IgD-negative memory B cell (primary cell): ENCODE data around the gene ABI3. TPM values are rescaled to one million over a fixed set of nuclear protein-coding genes. Genes with fewer than 3 reads are reported as not detected.

Experiments
- H3K27ac Mint-ChIP-seq, 3 donors: one replicate each; pipeline ENCODE4 v1.8.0; 2020 to 2022; ENCODE audit warnings: mild to moderate bottlenecking in 3 of 3, mixed read lengths in 3 of 3, moderate library complexity in 1 of 3
- H3K27me3 Mint-ChIP-seq: one replicate; pipeline ENCODE4 v1.8.0; 2021; ENCODE audit warnings: mixed read lengths
- H3K36me3 Mint-ChIP-seq: one replicate; pipeline ENCODE4 v1.8.0; 2020; ENCODE audit warnings: mild to moderate bottlenecking, mixed read lengths
- H3K4me1 Mint-ChIP-seq, 3 donors: one replicate each; pipeline ENCODE4 v1.8.0; 2020 to 2022; ENCODE audit warnings: mixed read lengths in 3 of 3, mild to moderate bottlenecking in 1 of 3
- H3K4me3 Mint-ChIP-seq, 4 donors: one replicate each; pipeline ENCODE4 v1.8.0; 2020 to 2022; ENCODE audit warnings: mild to moderate bottlenecking in 4 of 4, mixed read lengths in 4 of 4, moderate library complexity in 3 of 4
- H3K9me3 Mint-ChIP-seq, 3 donors: one replicate each; pipeline ENCODE4 v1.8.0; 2020 to 2021; ENCODE audit warnings: mixed read lengths in 3 of 3, mild to moderate bottlenecking in 1 of 3
- polyA plus RNA-seq: library from polyadenylated mRNA; unstranded; fragments of 300-500 nt; fragmentation: Illumina TruSeq; gene quantifications from one replicate; pipeline ENCODE4 v1.2.3, GENCODE V29; 2021

Gene ABI3
- polyA plus RNA-seq, 1 donor from 2014 or later = 34.2 TPM

- peak overlapping the region in 2 of 3 donors; percentile 73 to 78 for H3K27ac Mint-ChIP-seq
- peaks cover 5% of the 10 kb centered on the region for H3K36me3 Mint-ChIP-seq
- no peaks in the 10 kb centered on the region for H3K9me3 Mint-ChIP-seq
- peaks cover 16 to 22% (median 20%) of the 10 kb centered on the region in 3 donors for H3K4me1 Mint-ChIP-seq
- peaks cover 22% of the 10 kb centered on the region for H3K27me3 Mint-ChIP-seq
- H3K4me3 Mint-ChIP-seq = peak overlapping the region in 1 of 4 donors; percentile 77
These were observed 16.4 kb downstream of the ABI3 start for GRCh38 chr17:49226771-49227435.

GRCh38 chr17:49227436-49228261 is 17.1 kb downstream of the ABI3 start:
- H3K4me3 Mint-ChIP-seq = peak overlapping the region in 1 of 4 donors; percentile 77
- peaks cover 22% of the 10 kb centered on the region for H3K27me3 Mint-ChIP-seq
- no peaks in the 10 kb centered on the region for H3K9me3 Mint-ChIP-seq
- H3K27ac Mint-ChIP-seq = peak overlapping the region; percentile 15 to 78 (median 73)
- peaks cover 3% of the 10 kb centered on the region for H3K36me3 Mint-ChIP-seq
- H3K4me1 Mint-ChIP-seq = peaks cover 16 to 22% (median 20%) of the 10 kb centered on the region in 3 donors

GRCh38 chr17:49229076-49229804 is 18.7 kb downstream of the ABI3 start:
- H3K27ac Mint-ChIP-seq = peak overlapping the region in 1 of 3 donors; percentile 6
- H3K9me3 Mint-ChIP-seq = no peaks in the 10 kb centered on the region
- H3K36me3 Mint-ChIP-seq = no peaks in the 10 kb centered on the region
- peaks cover 19% of the 10 kb centered on the region for H3K27me3 Mint-ChIP-seq
- H3K4me1 Mint-ChIP-seq = peaks cover 7 to 18% (median 14%) of the 10 kb centered on the region in 3 donors
- H3K4me3 Mint-ChIP-seq = peak overlapping the region; percentile 59 to 92 (median 75)

GRCh38 chr17:49229805-49230600 is 19.5 kb downstream of the ABI3 start:
- Mint-ChIP-seq H3K9me3 (no peaks in the 10 kb centered on the region), H3K27ac (peak overlapping the region in 1 of 3 donors; percentile 6), H3K4me3 (peak overlapping the region; percentile 81 to 93 (median 88)), H3K36me3 (no peaks in the 10 kb centered on the region), H3K27me3 (peaks cover 16% of the 10 kb centered on the region), H3K4me1 (peaks cover 6 to 14% (median 11%) of the 10 kb centered on the region in 3 donors)

GRCh38 chr17:49230636-49231562 is 20.4 kb downstream of the ABI3 start, which contains the start of gene PHOSPHO1:
PHOSPHO1 (minus strand) TSS chr17:49230787; CDS start chr17:49226691, 4,096 bp downstream.
- H3K27me3 Mint-ChIP-seq = peaks cover 16% of the 10 kb centered on the region
- peak within 1 kb of the TSS in 1 of 3 donors; percentile 22 for H3K27ac Mint-ChIP-seq
- H3K9me3 Mint-ChIP-seq = no peaks in the 10 kb centered on the region
- H3K4me3 Mint-ChIP-seq = peak within 1 kb of the TSS; percentile 81 to 93 (median 88)
- no peaks in the 10 kb centered on the region for H3K36me3 Mint-ChIP-seq
- H3K4me1 Mint-ChIP-seq = peaks cover 4 to 14% (median 11%) of the 10 kb centered on the region in 3 donors

GRCh38 chr17:49231563-49231894 is 21.0 kb downstream of the ABI3 start:
- Mint-ChIP-seq H3K4me3 (peak overlapping the region; percentile 81 to 93 (median 88)), H3K4me1 (peaks cover 4 to 14% (median 11%) of the 10 kb centered on the region in 3 donors), H3K9me3 (no peaks in the 10 kb centered on the region), H3K27ac (peak overlapping the region in 1 of 3 donors; percentile 22), H3K27me3 (peaks cover 16% of the 10 kb centered on the region), H3K36me3 (no peaks in the 10 kb centered on the region)

GRCh38 chr17:49234509-49235080 is 24.1 kb downstream of the ABI3 start:
- Mint-ChIP-seq H3K9me3 (no peaks in the 10 kb centered on the region), H3K36me3 (no peaks in the 10 kb centered on the region), H3K27ac (peak overlapping the region in 1 of 3 donors; percentile 8), H3K27me3 (peaks cover 9% of the 10 kb centered on the region), H3K4me1 (peaks cover 0 to 9% (median 4%) of the 10 kb centered on the region in 3 donors), H3K4me3 (no peak overlapping the region)

GRCh38 chr17:49235896-49236295 is 25.4 kb downstream of the ABI3 start:
- no peaks in the 10 kb centered on the region for H3K36me3 Mint-ChIP-seq
- H3K4me3 Mint-ChIP-seq = no peak overlapping the region
- peaks cover 7% of the 10 kb centered on the region for H3K27me3 Mint-ChIP-seq
- H3K4me1 Mint-ChIP-seq = peaks cover 0 to 9% (median 3%) of the 10 kb centered on the region in 3 donors
- H3K27ac Mint-ChIP-seq = no peak overlapping the region
- H3K9me3 Mint-ChIP-seq = no peaks in the 10 kb centered on the region

- Mint-ChIP-seq H3K9me3 (no peaks in the 10 kb centered on the region), H3K4me3 (no peak overlapping the region), H3K36me3 (no peaks in the 10 kb centered on the region), H3K27ac (no peak overlapping the region), H3K4me1 (no peaks in the 10 kb centered on the region), H3K27me3 (peaks cover 6% of the 10 kb centered on the region)
These were observed 29.5 kb downstream of the ABI3 start for GRCh38 chr17:49239963-49240362.

- Mint-ChIP-seq H3K9me3 (no peaks in the 10 kb centered on the region), H3K27me3 (peaks cover 10% of the 10 kb centered on the region), H3K4me3 (no peak overlapping the region), H3K4me1 (no peaks in the 10 kb centered on the region), H3K36me3 (no peaks in the 10 kb centered on the region), H3K27ac (no peak overlapping the region)
These were observed 30.1 kb downstream of the ABI3 start for GRCh38 chr17:49240619-49241018.

GRCh38 chr17:49241040-49241439 is 30.5 kb downstream of the ABI3 start:
- H3K4me1 Mint-ChIP-seq = no peaks in the 10 kb centered on the region
- no peak overlapping the region for H3K4me3 Mint-ChIP-seq
- H3K36me3 Mint-ChIP-seq = no peaks in the 10 kb centered on the region
- H3K9me3 Mint-ChIP-seq = no peaks in the 10 kb centered on the region
- H3K27ac Mint-ChIP-seq = no peak overlapping the region
- peaks cover 10% of the 10 kb centered on the region for H3K27me3 Mint-ChIP-seq

- H3K36me3 Mint-ChIP-seq = no peaks in the 10 kb centered on the region
- H3K27ac Mint-ChIP-seq = no peak overlapping the region
- H3K4me1 Mint-ChIP-seq = no peaks in the 10 kb centered on the region
- H3K4me3 Mint-ChIP-seq = no peak overlapping the region
- no peaks in the 10 kb centered on the region for H3K9me3 Mint-ChIP-seq
- H3K27me3 Mint-ChIP-seq = peaks cover 13% of the 10 kb centered on the region
These were observed 31.3 kb downstream of the ABI3 start for GRCh38 chr17:49241692-49242397.

GRCh38 chr17:49242813-49243212 is 32.3 kb downstream of the ABI3 start:
- H3K4me3 Mint-ChIP-seq = no peak overlapping the region
- no peaks in the 10 kb centered on the region for H3K4me1 Mint-ChIP-seq
- H3K36me3 Mint-ChIP-seq = no peaks in the 10 kb centered on the region
- no peaks in the 10 kb centered on the region for H3K9me3 Mint-ChIP-seq
- no peak overlapping the region for H3K27ac Mint-ChIP-seq
- H3K27me3 Mint-ChIP-seq = peaks cover 17% of the 10 kb centered on the region
